Kidney epithelial cell (primary cell): ENCODE results near the gene ENGASE. TPM values are rescaled to one million over a fixed set of nuclear protein-coding genes. Genes with fewer than 3 reads are reported as not detected.

Experiments
- DNase-seq: peaks from one replicate; pipeline ENCODE4 v3.0.0-alpha.2; 2010; ENCODE audit warnings: low read depth
- H3K27me3 ChIP-seq: 2 replicates; pipeline ENCODE4 v1.6.0; 2011; ENCODE audit warnings: low read length; ENCODE audit not compliant: control insufficient read depth, insufficient read depth
- H3K36me3 ChIP-seq: 2 replicates; pipeline ENCODE4 v1.5.1; 2011; ENCODE audit warnings: low read length; ENCODE audit not compliant: control insufficient read depth, insufficient read depth
- H3K4me3 ChIP-seq: 2 replicates; pipeline ENCODE4 v1.5.1; 2011; ENCODE audit warnings: low read depth, mild to moderate bottlenecking, control low read depth, low read length
- total RNA-seq: library from RNA; depleted of rRNA; stranded (reverse); fragments of >200 nt; gene quantifications from 2 replicates; pipeline ENCODE4 v1.2.3, GENCODE V29; 2015
- TF ChIP-seq, protein P1 (sequence below): IDR thresholded peaks from 2 replicates; pipeline ENCODE4 v1.5.1; 2011; ENCODE audit warnings: mild to moderate bottlenecking, moderate library complexity, low read length, control low read depth, inconsistent platforms; ENCODE audit not compliant: insufficient read depth, poor library complexity, severe bottlenecking

ENGASE gene
- total RNA-seq, 1 donor from 2014 or later: 9.0 TPM

DNA sequence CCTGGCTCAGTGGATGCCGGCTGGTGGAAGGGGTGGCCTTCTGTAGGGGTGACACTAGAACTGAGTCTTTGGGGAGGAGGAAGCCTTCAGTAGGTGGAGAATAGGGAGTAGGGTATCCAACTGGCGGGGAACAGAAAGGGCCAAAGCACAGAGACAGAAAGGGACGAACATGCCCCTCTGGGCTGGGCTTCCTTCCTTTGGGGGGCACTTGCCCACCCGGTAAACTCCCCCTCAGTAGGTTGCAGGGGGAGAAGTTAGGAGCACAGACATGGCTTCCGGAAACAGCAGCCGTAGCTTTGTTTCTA is 774 bp downstream of the ENGASE start:
- no peak for DNase-seq
- Histone ChIP-seq H3K27me3 (no peaks in the 10 kb centered on the region), H3K36me3 (no peaks in the 10 kb centered on the region), H3K4me3 (peak overlapping the region; percentile 71)
- TF ChIP-seq, protein P1, sequence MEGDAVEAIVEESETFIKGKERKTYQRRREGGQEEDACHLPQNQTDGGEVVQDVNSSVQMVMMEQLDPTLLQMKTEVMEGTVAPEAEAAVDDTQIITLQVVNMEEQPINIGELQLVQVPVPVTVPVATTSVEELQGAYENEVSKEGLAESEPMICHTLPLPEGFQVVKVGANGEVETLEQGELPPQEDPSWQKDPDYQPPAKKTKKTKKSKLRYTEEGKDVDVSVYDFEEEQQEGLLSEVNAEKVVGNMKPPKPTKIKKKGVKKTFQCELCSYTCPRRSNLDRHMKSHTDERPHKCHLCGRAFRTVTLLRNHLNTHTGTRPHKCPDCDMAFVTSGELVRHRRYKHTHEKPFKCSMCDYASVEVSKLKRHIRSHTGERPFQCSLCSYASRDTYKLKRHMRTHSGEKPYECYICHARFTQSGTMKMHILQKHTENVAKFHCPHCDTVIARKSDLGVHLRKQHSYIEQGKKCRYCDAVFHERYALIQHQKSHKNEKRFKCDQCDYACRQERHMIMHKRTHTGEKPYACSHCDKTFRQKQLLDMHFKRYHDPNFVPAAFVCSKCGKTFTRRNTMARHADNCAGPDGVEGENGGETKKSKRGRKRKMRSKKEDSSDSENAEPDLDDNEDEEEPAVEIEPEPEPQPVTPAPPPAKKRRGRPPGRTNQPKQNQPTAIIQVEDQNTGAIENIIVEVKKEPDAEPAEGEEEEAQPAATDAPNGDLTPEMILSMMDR: no peak

GRCh38 chr17:79075861-79076406 is 1.3 kb downstream of the ENGASE start:
- H3K36me3 ChIP-seq: no peaks in the 10 kb centered on the region
- no peak for DNase-seq
- no peaks in the 10 kb centered on the region for H3K27me3 ChIP-seq
- TF ChIP-seq, protein P1: no peak
- peak overlapping the region; percentile 71 for H3K4me3 ChIP-seq

- DNase-seq: no peak
- H3K36me3 ChIP-seq: no peaks in the 10 kb centered on the region
- H3K27me3 ChIP-seq: no peaks in the 10 kb centered on the region
- no peak overlapping the region for H3K4me3 ChIP-seq
- TF ChIP-seq, protein P1: no peak
Measured at GRCh38 chr17:79077587-79077986, 3.0 kb downstream of the ENGASE start.

DNA sequence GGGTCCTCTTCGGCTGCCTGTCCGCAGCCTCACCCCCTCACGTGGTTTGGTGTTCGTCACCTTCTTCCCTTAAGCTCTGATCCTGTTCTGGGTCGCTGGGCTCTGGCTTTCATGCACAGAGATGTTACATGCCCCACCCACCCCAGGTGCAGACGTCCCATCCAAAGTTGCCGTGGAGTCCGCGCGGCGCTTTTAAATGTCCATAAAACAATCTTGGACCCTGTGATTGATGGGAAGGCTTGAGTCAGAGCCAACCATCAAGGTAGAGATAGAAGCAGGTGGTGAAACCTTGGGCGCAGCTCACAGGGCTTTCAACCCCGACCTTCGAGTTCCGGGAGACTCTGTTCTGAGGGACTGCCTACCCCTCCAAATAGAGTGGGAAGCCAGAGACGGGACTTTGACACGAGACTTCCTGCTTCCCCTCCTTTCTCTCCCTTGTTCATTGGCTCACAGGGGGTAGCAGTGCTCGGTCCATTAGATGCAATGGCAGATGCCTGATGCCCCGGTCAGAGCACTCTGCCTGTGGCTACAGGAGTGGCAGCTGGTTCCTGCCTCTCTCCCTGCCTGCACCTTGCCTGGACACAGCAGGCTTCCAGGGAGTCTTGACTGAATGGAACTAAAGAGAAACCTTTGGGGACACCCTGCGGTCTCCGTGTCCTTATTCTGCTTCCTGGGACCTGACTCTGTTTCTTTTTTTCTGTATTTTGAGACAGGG is 4.0 kb downstream of the ENGASE start:
- no peak for DNase-seq
- TF ChIP-seq, protein P1: no peak
- H3K36me3 ChIP-seq: no peaks in the 10 kb centered on the region
- H3K4me3 ChIP-seq: no peak overlapping the region
- no peaks in the 10 kb centered on the region for H3K27me3 ChIP-seq

- Histone ChIP-seq H3K27me3 (no peaks in the 10 kb centered on the region), H3K36me3 (no peaks in the 10 kb centered on the region), H3K4me3 (no peak overlapping the region)
- DNase-seq: no peak
- TF ChIP-seq, protein P1: no peak
Measured at GRCh38 chr17:79079421-79080200, 5.0 kb downstream of the ENGASE start.

DNA sequence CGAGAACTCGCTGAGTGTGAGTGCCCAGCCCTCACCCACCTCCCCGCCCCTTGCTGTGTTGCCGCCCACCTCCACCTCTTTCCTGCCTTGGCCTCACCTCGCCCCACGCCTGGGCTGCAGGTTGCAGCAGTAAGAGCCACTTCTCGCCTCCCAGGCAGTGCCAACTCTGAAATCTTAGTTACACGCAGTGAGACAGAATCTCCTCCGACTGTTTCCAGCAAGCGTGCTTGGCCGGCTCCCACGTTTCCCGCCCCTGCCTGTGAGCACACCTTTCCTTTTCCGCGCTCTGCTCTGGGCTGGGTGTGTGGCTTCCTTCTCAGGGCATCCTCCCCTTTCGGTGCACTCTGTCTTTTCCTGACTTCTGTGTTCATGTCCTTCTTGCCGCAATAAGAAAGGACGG is 5.7 kb downstream of the ENGASE start:
- Histone ChIP-seq H3K4me3 (no peak overlapping the region), H3K36me3 (no peaks in the 10 kb centered on the region), H3K27me3 (no peaks in the 10 kb centered on the region)
- DNase-seq: no peak
- TF ChIP-seq, protein P1: no peak
